ENCODE data around the gene HIBADH.
"Not testable (repeated sequence)": the region's sequence is repeated elsewhere in the genome, so short reads cannot be mapped to it uniquely, and the experiment has no call there.

HIBADH gene

DNA sequence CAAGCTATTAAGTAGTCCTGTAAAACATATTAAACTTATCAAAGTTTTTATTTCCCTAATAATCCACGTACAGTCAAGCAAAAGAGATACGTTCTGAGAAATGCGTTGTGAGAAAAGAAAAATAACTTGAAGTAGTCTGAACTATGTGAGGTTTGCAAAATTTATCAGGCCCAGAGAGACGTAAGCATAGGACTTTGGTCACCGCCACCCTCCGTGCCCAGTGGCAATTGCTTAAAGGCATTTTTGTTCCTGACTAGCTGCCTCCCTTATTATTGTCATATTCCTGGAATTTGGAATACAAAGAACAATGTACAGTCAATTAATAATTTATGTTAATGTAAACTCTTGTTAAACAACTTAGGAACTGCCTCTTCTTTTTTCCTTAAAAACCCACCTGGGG lies 22.8 kb downstream of the HIBADH start:
- Histone ChIP-seq H3K4me3 (replicated peaks; ENCODE audit: insufficient read depth, low read length) (no peak overlapping the region), H3K27me3 (ENCODE audit: insufficient read depth, poor library complexity, severe bottlenecking) (no peaks in the 10 kb centered on the region), H3K27ac (replicated peaks) (no peak overlapping the region)
- no peak for TF ChIP-seq POLR2AphosphoS5 (IDR thresholded peaks at IDR 0.05; ENCODE audit: low read depth)
- TF ChIP-seq, protein P1, sequence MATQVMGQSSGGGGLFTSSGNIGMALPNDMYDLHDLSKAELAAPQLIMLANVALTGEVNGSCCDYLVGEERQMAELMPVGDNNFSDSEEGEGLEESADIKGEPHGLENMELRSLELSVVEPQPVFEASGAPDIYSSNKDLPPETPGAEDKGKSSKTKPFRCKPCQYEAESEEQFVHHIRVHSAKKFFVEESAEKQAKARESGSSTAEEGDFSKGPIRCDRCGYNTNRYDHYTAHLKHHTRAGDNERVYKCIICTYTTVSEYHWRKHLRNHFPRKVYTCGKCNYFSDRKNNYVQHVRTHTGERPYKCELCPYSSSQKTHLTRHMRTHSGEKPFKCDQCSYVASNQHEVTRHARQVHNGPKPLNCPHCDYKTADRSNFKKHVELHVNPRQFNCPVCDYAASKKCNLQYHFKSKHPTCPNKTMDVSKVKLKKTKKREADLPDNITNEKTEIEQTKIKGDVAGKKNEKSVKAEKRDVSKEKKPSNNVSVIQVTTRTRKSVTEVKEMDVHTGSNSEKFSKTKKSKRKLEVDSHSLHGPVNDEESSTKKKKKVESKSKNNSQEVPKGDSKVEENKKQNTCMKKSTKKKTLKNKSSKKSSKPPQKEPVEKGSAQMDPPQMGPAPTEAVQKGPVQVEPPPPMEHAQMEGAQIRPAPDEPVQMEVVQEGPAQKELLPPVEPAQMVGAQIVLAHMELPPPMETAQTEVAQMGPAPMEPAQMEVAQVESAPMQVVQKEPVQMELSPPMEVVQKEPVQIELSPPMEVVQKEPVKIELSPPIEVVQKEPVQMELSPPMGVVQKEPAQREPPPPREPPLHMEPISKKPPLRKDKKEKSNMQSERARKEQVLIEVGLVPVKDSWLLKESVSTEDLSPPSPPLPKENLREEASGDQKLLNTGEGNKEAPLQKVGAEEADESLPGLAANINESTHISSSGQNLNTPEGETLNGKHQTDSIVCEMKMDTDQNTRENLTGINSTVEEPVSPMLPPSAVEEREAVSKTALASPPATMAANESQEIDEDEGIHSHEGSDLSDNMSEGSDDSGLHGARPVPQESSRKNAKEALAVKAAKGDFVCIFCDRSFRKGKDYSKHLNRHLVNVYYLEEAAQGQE (IDR thresholded peaks at IDR 0.05; ENCODE audit: insufficient replicate concordance, low read depth): no peak
- TF ChIP-seq SPI1 (IDR thresholded peaks at IDR 0.05; ENCODE audit: borderline replicate concordance, low read depth): no peak
- no peak for TF ChIP-seq GABPA (IDR thresholded peaks at IDR 0.05; ENCODE audit: low read depth)
- TF ChIP-seq, protein P2, sequence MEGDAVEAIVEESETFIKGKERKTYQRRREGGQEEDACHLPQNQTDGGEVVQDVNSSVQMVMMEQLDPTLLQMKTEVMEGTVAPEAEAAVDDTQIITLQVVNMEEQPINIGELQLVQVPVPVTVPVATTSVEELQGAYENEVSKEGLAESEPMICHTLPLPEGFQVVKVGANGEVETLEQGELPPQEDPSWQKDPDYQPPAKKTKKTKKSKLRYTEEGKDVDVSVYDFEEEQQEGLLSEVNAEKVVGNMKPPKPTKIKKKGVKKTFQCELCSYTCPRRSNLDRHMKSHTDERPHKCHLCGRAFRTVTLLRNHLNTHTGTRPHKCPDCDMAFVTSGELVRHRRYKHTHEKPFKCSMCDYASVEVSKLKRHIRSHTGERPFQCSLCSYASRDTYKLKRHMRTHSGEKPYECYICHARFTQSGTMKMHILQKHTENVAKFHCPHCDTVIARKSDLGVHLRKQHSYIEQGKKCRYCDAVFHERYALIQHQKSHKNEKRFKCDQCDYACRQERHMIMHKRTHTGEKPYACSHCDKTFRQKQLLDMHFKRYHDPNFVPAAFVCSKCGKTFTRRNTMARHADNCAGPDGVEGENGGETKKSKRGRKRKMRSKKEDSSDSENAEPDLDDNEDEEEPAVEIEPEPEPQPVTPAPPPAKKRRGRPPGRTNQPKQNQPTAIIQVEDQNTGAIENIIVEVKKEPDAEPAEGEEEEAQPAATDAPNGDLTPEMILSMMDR (IDR thresholded peaks at IDR 0.05; ENCODE audit: insufficient read depth, low read length): no peak
- DNase-seq (ENCODE audit: low read depth in 1 of 2, low spot score in 1 of 2): no peak

DNA sequence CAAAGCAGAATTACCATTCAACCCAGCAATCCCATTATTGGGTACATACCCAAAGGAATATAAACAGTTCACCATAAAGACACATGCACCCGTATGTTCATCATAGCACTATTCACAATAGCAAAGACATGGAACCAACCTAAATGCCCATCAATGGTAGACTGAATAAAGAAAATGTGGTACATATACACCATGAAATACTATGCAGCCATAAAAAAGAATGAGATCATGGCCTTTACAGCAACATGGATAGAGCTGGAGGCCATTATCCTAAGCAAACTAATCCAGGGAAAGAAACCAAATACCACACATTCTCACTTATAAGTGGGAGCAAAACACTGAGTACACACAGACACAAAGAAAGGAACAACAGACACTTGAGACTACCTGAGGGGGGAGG lies 23.6 kb downstream of the HIBADH start:
- not testable (repeated sequence) for H3K4me3 ChIP-seq (replicated peaks; ENCODE audit: insufficient read depth, low read length); DNase-seq (ENCODE audit: low read depth in 1 of 2, low spot score in 1 of 2); H3K27ac ChIP-seq (replicated peaks); H3K27me3 ChIP-seq (ENCODE audit: insufficient read depth, poor library complexity, severe bottlenecking)

DNA sequence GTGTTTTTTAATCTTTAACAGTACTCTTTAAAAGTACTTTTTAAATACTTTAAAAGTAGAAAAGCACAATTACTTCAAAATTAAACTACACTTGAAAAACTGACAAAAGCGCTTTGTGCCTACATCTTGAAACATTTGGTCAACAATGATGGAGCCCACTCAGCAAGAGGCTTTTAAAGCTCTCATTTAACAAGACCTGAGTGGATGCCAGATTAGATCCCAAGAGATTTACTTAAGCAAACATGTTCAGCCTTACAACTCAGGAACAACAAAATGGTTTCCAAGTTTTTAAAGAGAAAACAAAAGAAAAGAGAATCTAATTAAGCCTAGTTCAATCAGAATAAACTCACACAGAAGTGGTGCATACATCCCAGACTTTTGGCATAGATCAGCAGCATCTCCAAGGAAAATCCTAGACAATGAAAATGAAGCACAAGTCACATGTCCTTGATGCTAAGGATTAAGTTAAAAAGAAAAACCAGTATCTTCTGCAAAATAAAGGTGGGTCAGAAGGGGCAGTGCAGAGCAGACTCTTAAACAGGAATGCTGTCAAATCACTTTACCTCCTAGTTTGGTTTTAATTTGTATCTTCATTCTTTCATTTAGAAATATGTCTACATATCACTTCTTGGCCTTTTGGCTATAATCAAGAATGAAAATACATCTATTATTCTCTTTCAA lies 26.2 kb downstream of the HIBADH start:
- no peak for DNase-seq (ENCODE audit: low read depth in 1 of 2, low spot score in 1 of 2)
- H3K27me3 ChIP-seq (ENCODE audit: insufficient read depth, poor library complexity, severe bottlenecking): no peaks in the 10 kb centered on the region
- H3K27ac ChIP-seq (replicated peaks): no peak overlapping the region
- H3K4me3 ChIP-seq (replicated peaks; ENCODE audit: insufficient read depth, low read length): no peak overlapping the region
- TF ChIP-seq, protein P2 (IDR thresholded peaks at IDR 0.05; ENCODE audit: insufficient read depth, low read length): no peak
- TF ChIP-seq, protein P1 (IDR thresholded peaks at IDR 0.05; ENCODE audit: insufficient replicate concordance, low read depth): no peak
- TF ChIP-seq POLR2AphosphoS5 (IDR thresholded peaks at IDR 0.05; ENCODE audit: low read depth): no peak
- no peak for TF ChIP-seq GABPA (IDR thresholded peaks at IDR 0.05; ENCODE audit: low read depth)
- TF ChIP-seq SPI1 (IDR thresholded peaks at IDR 0.05; ENCODE audit: borderline replicate concordance, low read depth): no peak

DNA sequence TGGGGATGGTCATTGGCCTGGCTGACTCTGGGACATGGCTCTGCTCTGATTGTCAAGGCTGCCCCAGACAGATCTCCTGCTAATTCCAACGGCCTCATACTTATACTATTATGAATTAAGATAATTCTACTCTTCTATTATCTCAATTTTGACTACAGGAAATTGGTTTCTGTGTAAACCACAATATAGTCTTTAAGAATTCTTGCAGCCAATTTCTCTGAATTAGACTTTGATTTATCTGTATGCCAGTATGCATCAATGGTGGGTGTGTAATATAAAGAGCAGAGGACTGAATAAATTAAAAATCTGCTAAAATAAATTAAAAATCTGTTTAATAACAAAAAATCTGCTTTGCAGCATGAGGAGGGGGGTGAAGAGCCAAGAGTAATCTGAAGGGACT lies 27.0 kb downstream of the HIBADH start:
- TF ChIP-seq POLR2AphosphoS5 (IDR thresholded peaks at IDR 0.05; ENCODE audit: low read depth) (no peak), SPI1 (IDR thresholded peaks at IDR 0.05; ENCODE audit: borderline replicate concordance, low read depth) (no peak), GABPA (IDR thresholded peaks at IDR 0.05; ENCODE audit: low read depth) (no peak)
- TF ChIP-seq, protein P2 (IDR thresholded peaks at IDR 0.05; ENCODE audit: insufficient read depth, low read length): no peak
- TF ChIP-seq, protein P1 (IDR thresholded peaks at IDR 0.05; ENCODE audit: insufficient replicate concordance, low read depth): no peak
- Histone ChIP-seq H3K4me3 (replicated peaks; ENCODE audit: insufficient read depth, low read length) (no peak overlapping the region), H3K27me3 (ENCODE audit: insufficient read depth, poor library complexity, severe bottlenecking) (no peaks in the 10 kb centered on the region), H3K27ac (replicated peaks) (no peak overlapping the region)
- no peak for DNase-seq (ENCODE audit: low read depth in 1 of 2, low spot score in 1 of 2)
